Peyer's patch (tissue), 4 donors: Measurements from ENCODE around the gene CDCP2. TPM values are rescaled to one million over a fixed set of nuclear protein-coding genes. Genes with fewer than 3 reads are reported as not detected.

Experiments used
- DNase-seq, 3 donors: peaks; one replicate each; pipeline ENCODE4 v3.0.0-alpha.2; 2017 to 2019
- H3K27ac ChIP-seq, 4 donors: fragments of 200-600 bp; sonication (generic); one replicate each; pipeline ENCODE4 v1.5.1; 2016 to 2019
- H3K27me3 ChIP-seq, 2 donors: fragments of 200-600 bp; sonication (generic); one replicate each; pipeline ENCODE4 v1.5.1; 2019
- H3K36me3 ChIP-seq, 3 donors: fragments of 200-600 bp; sonication (generic); one replicate each; pipeline ENCODE4 v1.5.1; 2016 to 2019
- H3K4me1 ChIP-seq, 4 donors: fragments of 200-600 bp; sonication (generic); one replicate each; pipeline ENCODE4 v1.5.1; 2016 to 2019
- H3K4me3 ChIP-seq, 4 donors: fragments of 200-600 bp; sonication (generic); 1 replicate in 3 of 4; 2 replicates in 1 of 4; pipeline ENCODE4 v1.5.1; 2016 to 2019; ENCODE audit warnings: mild to moderate bottlenecking in 1 of 4
- H3K9me3 ChIP-seq, 4 donors: fragments of 200-600 bp; sonication (generic); one replicate each; pipeline ENCODE4 v1.5.1; 2016 to 2019; ENCODE audit warnings: mild to moderate bottlenecking in 1 of 4
- CTCF ChIP-seq, 6 experiments: fragments of 450-650 bp in 4 of 6; fragments of 200-600 bp in 2 of 6; sonication (generic) in 1 of 6; IDR thresholded peaks; one replicate each; pipeline ENCODE4 v1.5.1; 2017 to 2019; ENCODE audit warnings: antibody characterized with exemption in 6 of 6, mild to moderate bottlenecking in 3 of 6, moderate library complexity in 1 of 6
- POLR2A ChIP-seq, 2 donors: fragments of 450-650 bp; IDR thresholded peaks; one replicate each; pipeline ENCODE4 v1.5.1; 2017; ENCODE audit warnings: antibody characterized with exemption in 2 of 2, mild to moderate bottlenecking in 2 of 2, moderate library complexity in 2 of 2
- total RNA-seq, 4 donors: library from RNA; depleted of rRNA; stranded (reverse); fragments of >200 nt; gene quantifications; one replicate each; pipeline ENCODE4 v1.1.0, GENCODE V29; 2016

Gene CDCP2
- total RNA-seq, 4 donors from 2014 or later, result not detected

DNA sequence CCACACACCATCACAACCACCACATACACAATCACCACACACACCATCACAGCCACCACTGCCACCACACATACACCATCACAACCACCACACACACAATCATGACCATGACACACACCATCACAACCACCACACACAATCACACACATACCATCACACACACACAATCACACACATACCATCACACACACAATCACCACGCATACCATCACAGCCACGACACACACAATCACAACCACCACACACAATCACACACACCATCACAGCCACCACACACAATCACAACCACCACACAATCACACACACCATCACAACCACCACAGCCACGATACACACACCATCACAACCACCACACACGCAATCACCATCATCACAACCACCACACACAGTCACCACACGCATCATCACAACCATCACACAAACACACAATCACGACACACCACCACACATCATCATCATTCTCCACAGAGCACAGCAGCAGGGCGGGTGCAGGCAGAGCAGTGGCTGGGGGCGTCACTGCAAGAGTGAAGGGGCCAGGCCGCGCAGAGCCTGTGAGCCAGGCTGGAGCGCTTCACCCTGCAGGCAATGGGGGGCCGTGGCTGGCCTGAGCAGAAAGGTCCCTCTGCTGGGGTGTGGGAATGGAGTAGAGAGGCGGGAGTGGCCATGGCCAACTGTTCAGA is 32.6 kb downstream of the CDCP2 start:
- Histone ChIP-seq H3K27me3 (no peaks in the 10 kb centered on the region), H3K9me3 (no peaks in the 10 kb centered on the region), H3K36me3 (no peaks in the 10 kb centered on the region), H3K4me1 (peaks cover 0 to 18% (median 0%) of the 10 kb centered on the region in 4 donors), H3K4me3 (no peak overlapping the region), H3K27ac (no peak overlapping the region)
- no peak for TF ChIP-seq POLR2A (IDR thresholded peaks at IDR 0.05)
- no peak for TF ChIP-seq CTCF (IDR thresholded peaks at IDR 0.05)
- no peak for DNase-seq

DNA sequence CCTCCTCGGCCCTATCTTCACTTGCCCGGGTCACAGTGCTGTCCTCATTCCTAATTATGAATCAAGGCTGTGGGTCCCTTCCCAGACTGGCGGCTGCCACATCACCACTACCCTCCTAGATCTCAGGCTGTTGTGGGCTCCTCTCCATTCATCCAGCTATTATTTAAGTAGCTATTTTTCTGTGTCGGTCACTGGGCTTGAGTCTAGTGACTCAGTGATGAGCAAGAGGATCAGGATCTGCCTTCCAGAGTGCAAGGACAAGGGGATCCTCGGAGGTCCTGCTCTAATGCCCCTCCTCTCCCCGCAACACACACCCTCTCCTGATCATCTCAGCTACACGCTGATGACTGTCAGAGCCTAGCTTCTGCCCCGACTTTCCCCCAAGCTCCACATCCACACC is 34.1 kb downstream of the CDCP2 start:
- H3K27ac ChIP-seq, result no peak overlapping the region
- no peak overlapping the region for H3K4me3 ChIP-seq
- H3K4me1 ChIP-seq, result peaks cover 0 to 18% (median 0%) of the 10 kb centered on the region in 4 donors
- DNase-seq, result no peak
- H3K36me3 ChIP-seq, result no peaks in the 10 kb centered on the region
- H3K27me3 ChIP-seq, result no peaks in the 10 kb centered on the region
- no peaks in the 10 kb centered on the region for H3K9me3 ChIP-seq
- TF ChIP-seq POLR2A (IDR thresholded peaks at IDR 0.05), result no peak
- no peak for TF ChIP-seq CTCF (IDR thresholded peaks at IDR 0.05)

DNA sequence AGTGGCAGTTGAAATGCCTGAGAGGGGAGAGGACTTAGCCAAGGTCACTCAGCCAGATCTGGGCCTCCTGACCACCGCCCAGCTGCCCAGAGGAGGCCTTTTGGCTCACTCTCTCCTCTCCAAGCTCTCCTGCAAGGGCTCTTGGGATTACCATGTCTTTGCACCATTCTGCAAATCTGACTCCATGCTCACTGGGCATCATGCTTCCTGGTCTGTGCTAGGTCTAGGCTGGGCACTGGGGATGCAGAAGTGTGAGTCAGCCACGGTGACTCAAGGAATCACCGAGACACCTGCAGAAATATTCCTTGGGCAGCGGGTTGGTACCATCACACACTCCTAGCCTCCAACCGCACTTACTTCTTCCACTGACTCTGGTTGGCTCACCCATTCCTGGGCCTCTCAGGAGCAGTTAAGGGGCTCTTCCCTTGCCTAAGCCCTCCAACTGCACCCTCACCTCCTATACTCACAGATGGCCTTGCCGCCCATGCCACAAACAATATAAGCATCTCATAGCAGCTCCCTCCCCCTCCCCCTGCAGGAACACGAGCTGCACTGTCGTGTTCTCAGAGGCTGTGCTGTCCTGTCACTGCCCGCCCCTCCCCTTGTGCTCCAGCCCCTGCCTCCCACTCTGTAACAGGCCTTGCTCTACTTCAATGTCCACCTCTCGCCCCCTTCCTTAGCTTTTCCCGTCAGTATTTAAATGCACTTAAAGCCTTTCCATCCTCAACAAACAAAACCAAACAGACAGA is 34.8 kb downstream of the CDCP2 start:
- Histone ChIP-seq H3K4me1 (peaks cover 0 to 18% (median 0%) of the 10 kb centered on the region in 4 donors), H3K9me3 (no peaks in the 10 kb centered on the region), H3K27ac (no peak overlapping the region), H3K27me3 (no peaks in the 10 kb centered on the region), H3K36me3 (no peaks in the 10 kb centered on the region), H3K4me3 (no peak overlapping the region)
- no peak for DNase-seq
- TF ChIP-seq POLR2A (IDR thresholded peaks at IDR 0.05) (no peak), CTCF (IDR thresholded peaks at IDR 0.05) (no peak)

- H3K36me3 ChIP-seq, result no peaks in the 10 kb centered on the region
Measured at GRCh38 chr1:54115520-54115919, 37.3 kb downstream of the CDCP2 start.

DNA sequence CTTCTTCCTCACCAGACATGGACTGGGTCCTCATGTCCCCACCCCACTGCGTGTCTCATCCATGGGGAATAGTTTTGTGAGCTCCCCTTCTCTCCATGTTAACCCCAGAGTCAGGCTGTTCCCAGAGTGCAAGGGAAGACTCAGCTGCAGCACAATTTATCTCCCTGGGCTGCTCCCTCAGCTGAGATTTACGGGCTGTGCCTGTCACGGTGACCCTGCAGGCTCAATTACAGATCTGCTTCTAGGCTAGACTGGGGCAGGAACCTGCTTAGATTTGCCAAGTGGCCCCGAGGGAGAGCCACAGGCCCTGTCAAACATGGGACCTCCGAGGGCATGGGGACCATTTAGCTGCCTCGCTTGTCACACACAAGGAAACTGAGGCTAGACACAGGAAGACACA is 37.8 kb downstream of the CDCP2 start:
- no peaks in the 10 kb centered on the region for H3K9me3 ChIP-seq
- DNase-seq, result no peak
- no peaks in the 10 kb centered on the region for H3K36me3 ChIP-seq
- H3K4me1 ChIP-seq, result no peaks in the 10 kb centered on the region
- H3K4me3 ChIP-seq, result no peak overlapping the region
- H3K27ac ChIP-seq, result no peak overlapping the region
- H3K27me3 ChIP-seq, result no peaks in the 10 kb centered on the region
- no peak for TF ChIP-seq CTCF (IDR thresholded peaks at IDR 0.05)
- no peak for TF ChIP-seq POLR2A (IDR thresholded peaks at IDR 0.05)

More at GRCh38 chr1:54115520-54115919, 37.3 kb downstream of the CDCP2 start:
- DNase-seq, result no peak
- Histone ChIP-seq H3K9me3 (no peaks in the 10 kb centered on the region), H3K27me3 (no peaks in the 10 kb centered on the region), H3K27ac (no peak overlapping the region), H3K4me3 (no peak overlapping the region), H3K4me1 (no peaks in the 10 kb centered on the region)
- TF ChIP-seq CTCF (IDR thresholded peaks at IDR 0.05) (no peak), POLR2A (IDR thresholded peaks at IDR 0.05) (no peak)
